Measurements from ENCODE around the gene FAM107B.

DNA sequence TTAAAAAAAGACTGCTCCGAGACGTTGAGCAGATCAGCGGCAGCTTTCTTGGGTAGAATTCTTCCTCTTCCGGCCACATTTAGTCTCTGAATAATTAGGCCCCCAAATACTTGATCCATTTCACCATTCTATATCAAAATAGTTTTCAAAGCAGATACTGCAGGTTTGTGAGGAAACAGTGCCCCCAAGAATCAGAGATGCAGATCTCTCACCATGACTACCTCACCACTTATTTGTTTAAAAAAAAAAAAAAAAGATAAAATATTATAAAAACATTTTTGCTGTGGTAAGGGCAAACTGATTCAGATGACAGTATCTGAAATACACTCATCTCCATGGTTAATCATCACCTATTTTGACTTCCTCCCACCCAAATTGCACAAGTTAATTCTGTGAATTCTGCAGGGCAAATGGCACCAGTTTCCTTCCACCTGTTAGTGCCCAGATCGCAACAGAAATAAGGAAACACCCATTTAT is 210.4 kb downstream of the FAM107B start:
- no peak for TF ChIP-seq ZNF280D (CRISPR knock-in tag; IDR thresholded peaks at IDR 0.05)
- no peak for TF ChIP-seq ZNF501 (CRISPR knock-in tag; IDR thresholded peaks at IDR 0.05)
- no peak for TF ChIP-seq STAT6 (CRISPR knock-in tag; IDR thresholded peaks at IDR 0.05; ENCODE audit: borderline replicate concordance)
- TF ChIP-seq, protein P1, sequence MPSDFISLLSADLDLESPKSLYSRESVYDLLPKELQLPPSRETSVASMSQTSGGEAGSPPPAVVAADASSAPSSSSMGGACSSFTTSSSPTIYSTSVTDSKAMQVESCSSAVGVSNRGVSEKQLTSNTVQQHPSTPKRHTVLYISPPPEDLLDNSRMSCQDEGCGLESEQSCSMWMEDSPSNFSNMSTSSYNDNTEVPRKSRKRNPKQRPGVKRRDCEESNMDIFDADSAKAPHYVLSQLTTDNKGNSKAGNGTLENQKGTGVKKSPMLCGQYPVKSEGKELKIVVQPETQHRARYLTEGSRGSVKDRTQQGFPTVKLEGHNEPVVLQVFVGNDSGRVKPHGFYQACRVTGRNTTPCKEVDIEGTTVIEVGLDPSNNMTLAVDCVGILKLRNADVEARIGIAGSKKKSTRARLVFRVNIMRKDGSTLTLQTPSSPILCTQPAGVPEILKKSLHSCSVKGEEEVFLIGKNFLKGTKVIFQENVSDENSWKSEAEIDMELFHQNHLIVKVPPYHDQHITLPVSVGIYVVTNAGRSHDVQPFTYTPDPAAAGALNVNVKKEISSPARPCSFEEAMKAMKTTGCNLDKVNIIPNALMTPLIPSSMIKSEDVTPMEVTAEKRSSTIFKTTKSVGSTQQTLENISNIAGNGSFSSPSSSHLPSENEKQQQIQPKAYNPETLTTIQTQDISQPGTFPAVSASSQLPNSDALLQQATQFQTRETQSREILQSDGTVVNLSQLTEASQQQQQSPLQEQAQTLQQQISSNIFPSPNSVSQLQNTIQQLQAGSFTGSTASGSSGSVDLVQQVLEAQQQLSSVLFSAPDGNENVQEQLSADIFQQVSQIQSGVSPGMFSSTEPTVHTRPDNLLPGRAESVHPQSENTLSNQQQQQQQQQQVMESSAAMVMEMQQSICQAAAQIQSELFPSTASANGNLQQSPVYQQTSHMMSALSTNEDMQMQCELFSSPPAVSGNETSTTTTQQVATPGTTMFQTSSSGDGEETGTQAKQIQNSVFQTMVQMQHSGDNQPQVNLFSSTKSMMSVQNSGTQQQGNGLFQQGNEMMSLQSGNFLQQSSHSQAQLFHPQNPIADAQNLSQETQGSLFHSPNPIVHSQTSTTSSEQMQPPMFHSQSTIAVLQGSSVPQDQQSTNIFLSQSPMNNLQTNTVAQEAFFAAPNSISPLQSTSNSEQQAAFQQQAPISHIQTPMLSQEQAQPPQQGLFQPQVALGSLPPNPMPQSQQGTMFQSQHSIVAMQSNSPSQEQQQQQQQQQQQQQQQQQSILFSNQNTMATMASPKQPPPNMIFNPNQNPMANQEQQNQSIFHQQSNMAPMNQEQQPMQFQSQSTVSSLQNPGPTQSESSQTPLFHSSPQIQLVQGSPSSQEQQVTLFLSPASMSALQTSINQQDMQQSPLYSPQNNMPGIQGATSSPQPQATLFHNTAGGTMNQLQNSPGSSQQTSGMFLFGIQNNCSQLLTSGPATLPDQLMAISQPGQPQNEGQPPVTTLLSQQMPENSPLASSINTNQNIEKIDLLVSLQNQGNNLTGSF (CRISPR knock-in tag; IDR thresholded peaks at IDR 0.05) = no peak
- TF ChIP-seq NR2C2 (CRISPR knock-in tag; IDR thresholded peaks at IDR 0.05; ENCODE audit: borderline replicate concordance) = no peak
- TF ChIP-seq, protein P2, sequence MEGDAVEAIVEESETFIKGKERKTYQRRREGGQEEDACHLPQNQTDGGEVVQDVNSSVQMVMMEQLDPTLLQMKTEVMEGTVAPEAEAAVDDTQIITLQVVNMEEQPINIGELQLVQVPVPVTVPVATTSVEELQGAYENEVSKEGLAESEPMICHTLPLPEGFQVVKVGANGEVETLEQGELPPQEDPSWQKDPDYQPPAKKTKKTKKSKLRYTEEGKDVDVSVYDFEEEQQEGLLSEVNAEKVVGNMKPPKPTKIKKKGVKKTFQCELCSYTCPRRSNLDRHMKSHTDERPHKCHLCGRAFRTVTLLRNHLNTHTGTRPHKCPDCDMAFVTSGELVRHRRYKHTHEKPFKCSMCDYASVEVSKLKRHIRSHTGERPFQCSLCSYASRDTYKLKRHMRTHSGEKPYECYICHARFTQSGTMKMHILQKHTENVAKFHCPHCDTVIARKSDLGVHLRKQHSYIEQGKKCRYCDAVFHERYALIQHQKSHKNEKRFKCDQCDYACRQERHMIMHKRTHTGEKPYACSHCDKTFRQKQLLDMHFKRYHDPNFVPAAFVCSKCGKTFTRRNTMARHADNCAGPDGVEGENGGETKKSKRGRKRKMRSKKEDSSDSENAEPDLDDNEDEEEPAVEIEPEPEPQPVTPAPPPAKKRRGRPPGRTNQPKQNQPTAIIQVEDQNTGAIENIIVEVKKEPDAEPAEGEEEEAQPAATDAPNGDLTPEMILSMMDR (CRISPR knock-in tag; IDR thresholded peaks at IDR 0.05) = no peak
- no peak for TF ChIP-seq ZBTB40 (IDR thresholded peaks at IDR 0.05)
- TF ChIP-seq ZBTB40 (CRISPR knock-in tag; IDR thresholded peaks at IDR 0.05) = no peak
